Stimulated activated CD4-positive, alpha-beta T cell treated with anti-CD3 and anti-CD28 coated beads, Interleukin-2, amount 100 ng/mL, for 24 hours (primary cell): ENCODE data around the gene AURKAIP1.
"Not testable (repeated sequence)": the region's sequence is repeated elsewhere in the genome, so short reads cannot be mapped to it uniquely, and the experiment has no call there.

ENCODE experiments used
- DNase-seq, 2 donors: peaks; one replicate each; pipeline ENCODE4 v3.0.0-alpha.2; 2020

The AURKAIP1 gene

DNA sequence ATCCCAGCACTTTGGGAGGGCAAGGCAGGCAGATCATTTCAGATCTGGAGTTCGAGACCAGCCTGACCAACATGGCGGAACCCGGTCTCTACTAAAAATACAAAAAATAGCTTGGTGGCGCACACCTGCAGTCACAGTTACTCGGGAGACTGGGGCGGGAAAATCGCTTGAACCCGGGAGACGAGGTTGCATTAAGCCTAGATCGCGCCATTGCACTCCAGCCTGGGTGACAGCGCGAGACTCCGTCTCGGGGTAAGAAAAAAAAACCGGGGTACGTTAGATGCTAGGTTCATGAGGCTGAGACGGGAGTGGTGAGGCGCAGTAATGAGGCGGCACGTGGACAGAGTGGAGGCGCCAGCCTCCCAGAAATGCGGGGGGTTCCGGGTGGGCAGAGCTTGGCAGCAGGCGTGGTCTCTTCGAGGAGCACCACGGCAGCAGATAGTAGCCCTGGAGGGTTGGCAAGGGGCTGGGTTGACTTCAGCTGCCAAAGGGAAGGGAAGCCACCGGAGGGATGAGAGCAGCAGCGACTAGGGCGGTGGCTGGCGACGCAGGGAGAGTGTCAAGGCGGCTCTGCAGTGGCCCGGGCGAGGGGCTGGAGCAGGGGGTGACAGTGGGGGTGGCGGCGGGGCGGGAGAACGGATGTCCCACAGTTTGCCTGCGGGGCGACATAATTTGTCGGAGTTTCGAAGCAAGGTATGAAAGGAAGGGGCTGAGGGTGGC lies 31.3 kb upstream of the AURKAIP1 start:
- peak; percentile 30 to 31 for DNase-seq

DNA sequence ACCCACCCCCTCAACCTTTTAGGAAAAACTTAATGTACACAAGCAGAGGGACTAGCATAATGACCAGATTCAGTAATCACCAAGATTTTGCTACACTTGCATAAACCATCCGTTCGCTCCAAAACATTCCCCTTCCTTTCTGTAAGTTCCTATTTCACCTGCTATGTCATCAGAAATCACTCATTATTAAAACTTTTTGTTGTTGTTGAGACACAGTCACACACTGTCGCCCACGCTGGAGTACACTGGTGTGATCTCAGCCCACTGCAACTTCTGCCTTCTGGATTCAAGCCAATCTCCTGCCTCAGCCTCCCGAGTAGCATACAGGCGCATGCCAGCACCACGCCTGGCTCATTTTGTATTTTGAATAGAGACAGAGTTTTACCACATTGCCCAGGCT lies 28.6 kb upstream of the AURKAIP1 start:
- no peak for DNase-seq

DNA sequence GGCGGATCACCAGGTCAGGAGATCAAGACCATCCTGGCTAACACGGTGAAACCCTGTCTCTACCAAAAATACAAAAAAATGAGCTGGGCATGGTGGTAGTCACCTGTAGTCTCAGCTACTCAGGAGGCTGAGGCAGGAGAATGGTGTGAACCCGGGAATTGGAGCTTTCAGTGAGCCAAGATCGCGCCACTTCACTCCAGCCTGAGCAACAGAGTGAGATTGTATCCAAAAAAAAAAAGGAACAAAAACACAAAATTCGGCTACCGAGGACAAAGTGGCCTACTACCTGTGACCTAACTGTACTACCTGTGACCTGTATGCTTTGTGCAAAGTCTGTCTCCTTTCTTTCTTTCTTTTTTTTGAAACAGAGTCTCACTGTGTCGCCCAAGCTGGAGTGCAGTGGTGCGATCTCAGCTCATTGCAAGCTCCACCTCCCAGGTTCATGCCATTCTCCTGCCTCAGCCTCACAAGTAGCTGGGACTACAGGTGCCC lies 27.9 kb upstream of the AURKAIP1 start:
- not testable (repeated sequence) for DNase-seq

DNA sequence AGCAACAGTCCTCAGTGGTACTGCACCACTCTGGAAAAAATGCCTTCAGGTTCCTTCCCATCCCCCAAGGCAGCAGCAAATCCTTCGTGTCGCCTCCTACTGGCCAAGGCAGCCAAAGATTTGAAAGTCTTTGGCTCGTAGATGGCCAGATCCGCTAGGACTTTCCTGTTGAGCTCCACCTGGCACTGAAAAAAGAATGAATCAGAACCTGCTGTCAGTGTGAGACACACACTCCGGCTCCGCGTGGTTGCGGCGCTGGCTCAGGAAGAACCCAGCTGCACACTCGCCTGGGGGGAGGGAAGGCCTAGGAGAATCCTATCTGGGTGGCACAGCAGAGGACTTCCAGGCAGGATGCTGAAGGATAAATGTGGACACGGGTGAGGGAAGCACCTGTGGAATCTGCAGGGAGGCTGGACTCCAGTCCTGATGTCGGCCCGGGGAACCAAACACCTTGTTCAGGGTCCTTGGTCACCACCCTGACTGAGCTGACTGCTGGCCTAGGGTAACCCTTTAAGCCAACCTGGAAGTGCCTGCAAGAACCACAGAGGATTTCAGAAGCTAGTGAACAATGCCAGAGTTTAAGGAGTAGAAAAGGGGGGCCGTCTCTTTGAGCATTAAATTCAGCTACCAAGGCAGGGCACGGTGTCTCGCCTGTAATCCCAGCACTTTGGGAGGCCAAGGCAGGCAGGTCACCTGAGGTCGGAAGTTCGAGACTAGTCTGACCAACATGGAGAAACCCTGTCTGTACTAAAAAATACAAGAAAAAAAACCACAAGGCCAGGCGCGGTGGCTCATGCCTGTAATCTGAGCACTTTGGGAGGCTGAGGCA lies 27.3 kb upstream of the AURKAIP1 start:
- peak; percentile 54 to 59 for DNase-seq

DNA sequence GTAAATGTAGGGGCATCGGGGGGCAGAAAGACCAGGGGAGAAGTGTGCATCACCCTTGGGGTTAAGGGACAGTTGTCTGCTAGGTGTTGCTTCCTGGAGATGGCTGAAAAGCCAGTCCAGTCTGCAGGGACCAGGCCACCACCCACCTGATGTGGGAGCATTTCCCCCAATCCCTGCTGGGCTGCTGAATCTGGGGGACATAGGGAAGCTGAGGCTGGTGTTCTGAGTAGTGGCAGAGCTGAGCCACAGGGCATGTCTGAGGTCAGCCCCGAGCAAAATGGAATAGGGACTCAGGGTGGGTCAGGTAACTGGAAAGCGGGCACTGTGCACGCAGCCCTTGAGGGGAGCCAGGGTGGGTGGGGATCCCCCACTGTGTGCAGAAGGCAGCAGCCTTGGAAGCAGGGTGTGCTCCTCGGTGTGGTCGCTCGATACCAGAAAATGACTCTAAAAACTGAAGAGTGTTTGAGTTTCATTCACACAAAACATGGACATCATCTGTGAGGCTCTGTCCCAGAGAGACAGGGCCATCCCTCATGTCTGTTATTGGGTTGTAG lies 26.5 kb upstream of the AURKAIP1 start:
- no peak for DNase-seq

DNA sequence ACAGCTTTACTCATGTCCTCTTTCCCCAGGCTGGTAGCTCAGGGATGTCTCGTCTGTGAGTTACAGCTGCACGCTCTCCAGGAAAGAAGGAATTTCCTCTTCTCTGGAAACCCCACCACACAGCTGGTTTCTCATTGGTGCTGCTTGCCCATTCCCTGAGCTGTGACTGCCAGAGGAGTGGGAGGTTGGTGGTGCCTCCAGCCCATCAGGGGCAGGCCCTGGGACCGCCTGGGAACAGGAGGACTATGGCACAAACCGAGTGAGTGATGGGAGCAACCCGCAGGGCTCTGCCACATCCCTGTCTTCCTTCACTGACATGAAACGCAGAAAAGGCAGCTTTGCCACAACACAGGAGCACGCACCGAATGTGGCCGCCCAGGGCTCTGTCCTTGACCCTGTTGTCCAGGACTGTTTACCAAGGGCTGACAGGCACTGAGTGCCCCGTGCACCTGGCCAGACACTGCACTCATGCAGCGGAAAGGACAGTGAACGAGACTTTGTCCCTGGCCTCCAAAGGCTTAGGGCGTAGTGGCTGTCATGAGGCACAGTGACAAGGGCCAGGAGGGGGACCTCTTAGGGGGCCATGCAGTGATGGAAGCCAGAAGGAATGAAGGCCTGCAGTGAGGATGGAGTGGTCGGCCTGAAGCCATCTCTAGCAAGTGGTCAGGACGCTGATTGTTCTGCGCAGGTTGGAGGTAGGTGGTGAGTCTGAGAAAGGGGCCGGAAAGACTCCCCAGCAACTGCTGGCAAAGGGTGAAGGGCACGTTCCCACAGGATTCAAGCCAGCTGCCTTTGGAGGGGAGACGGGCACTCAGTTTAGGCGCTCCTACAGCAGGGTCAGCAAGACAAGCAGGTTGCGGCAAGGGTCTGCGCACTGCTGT lies 25.8 kb upstream of the AURKAIP1 start:
- no peak for DNase-seq

DNA sequence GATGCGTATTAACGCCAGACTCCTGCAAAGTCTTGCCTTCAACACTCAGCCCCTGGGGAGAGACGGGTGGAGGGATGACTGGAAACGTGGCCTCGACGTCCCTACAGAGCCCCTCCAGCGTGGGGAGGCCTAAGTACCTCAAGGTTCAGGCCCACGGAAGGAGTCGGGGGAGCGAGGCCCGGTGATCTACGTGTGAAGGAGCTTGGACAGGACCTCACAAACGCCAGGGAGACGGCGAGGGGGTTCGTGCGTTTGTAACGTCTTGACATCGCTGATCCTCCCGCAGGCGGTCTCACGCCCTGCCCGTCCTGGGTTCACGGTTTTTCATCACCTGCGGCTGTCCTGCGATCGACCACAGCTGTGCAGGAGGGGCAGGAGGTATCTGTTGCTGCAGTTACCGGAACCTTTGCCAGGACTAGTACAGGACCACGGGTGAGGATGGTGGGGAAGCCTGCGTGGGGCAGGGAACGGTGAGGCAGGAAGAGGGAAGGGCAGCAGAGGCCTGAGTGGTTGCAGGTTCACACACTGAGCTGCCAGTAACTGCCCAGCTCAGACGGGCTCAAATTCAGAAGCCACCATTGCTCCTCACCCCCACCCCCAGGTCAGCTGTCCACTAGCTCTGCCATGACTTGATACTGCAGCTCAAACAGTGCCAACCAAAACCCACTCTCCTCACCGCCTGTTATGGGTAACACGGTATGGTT lies 25.0 kb upstream of the AURKAIP1 start:
- peak in 1 of 2 donors; percentile 47 for DNase-seq

DNA sequence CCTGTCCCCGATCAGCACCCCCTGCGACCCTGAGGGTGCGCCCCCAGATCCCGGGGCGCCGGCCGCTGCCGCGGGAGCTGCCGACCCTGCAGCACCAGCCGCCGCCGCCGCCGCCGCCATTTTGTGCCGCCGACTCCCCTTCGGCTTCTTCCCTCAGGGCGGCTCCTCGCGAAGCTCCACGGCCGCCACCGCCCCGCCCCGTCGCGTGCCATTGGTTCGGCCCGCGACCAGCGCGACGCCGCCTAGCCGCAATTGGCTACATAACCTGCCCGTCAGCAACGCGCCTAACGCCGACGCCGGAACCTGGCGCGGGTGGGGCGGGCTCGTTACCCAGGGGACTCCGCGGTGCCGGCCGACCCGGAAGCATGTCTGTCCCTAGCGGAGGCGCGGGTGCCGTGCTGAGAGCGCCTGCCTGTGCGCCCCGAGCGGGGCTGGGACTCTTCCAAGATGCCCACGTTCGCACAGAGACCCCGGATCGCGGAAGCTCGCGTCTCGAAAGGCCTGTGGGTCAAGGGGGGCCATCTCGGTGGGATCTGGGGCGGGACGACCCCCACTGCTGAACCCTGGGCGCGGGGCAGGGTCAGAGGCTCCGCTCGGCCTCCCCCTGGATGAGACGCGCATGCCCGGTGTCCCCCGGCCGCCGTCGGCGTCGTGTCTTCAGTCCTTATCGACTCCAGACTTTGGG lies 24.3 kb upstream of the AURKAIP1 start, which contains the start of gene CCNL2:
TSS of gene CCNL2 (minus strand) at position 149 of the 685 bp plus-strand sequence. CDS start at position 120, 29 bp downstream.
- DNase-seq: peak; percentile 99 to 100

DNA sequence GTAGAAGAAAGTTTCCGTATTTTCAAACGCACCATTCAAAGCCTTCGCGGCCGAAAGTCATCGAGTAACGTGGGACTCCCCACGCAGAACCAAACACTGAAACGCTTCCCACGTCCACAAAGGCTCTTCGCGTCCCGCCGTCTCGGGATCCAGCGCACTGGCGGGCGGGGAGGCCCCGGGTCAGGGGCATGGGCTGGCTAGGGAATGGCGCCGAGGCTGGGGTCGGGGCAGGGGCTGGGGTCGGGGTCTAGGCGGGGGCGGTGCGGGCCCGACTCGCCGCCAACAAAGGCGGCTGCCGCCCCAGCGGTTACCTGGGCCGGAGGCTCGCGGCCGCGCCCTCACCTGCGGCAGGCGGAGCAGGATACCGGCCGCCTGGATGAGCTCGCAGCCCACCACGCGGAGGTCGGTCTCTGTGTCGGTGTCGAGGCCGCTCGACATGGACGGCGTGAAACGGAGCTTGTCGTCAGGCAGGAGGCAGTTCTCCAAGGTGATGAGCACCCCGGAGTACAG lies 23.7 kb upstream of the AURKAIP1 start:
- peak in 1 of 2 donors; percentile 33 for DNase-seq

DNA sequence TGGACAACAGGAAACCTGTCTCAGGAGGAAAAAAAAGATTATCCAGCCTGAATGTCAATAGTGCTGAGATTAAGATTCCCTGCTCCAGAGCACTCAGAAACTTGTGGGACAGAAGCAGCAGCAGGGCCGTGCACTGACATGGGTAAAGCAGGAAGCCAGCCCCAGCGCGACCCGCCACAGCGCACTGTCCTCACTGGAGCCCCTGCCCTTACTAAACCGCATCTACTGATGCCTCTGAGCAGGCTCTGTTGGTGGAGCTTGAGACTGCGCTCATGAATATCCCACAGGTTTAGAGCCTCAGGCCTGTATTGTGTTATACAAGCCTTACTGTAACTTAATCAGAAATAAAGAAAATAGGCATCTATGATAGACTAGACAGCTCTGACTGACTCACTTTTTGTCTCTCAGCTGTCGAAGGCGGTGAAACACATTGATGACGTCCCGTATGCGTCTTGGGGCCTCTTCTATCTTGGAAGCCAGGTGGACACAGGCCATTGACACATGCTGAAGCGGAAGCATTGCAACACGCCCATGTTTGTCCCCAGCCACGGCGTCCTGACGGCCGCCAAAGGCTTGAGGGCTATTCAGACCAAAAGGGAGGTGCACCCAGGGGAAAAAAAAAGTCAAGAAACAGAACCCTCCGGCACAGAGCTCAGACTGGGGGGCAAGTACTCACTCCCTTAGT lies 23.0 kb upstream of the AURKAIP1 start:
- no peak for DNase-seq

DNA sequence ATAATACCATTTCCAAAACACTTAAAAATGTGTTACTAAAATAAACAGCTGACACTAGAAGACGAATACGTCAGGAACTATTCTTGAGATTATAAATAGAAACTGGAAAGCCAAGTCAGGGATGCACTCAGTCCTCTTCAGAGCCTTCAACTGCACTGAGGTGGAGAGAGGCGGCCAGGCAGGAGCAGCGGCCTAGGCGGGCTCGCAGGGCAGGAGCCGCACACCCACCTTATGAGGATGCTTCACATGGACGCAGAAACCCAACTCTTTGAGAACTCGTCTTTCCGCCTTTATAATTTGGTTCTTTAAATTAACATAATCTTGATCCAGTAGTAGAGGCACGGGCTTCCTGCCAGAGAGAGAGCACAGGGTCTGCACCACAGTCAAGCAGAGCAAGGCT lies 20.2 kb upstream of the AURKAIP1 start:
- no peak for DNase-seq

DNA sequence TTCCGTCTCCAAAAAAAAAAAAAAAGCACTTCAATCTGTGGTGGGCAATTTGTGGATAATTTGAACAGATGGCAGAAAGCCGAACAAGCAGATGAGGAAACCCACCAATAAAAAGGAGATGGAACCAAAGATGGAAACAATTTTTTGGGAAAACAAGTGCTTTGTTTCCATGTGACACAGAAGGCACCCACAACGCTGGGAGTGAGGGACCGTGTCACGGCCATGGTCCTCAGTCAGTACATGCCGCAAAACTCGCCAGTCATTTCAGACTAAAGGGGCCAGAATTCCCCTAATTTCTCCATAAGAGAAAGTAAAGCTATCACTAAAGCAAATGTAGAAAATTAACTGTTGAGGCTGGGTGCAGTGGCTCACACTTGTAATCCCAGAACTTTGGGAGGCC lies 19.1 kb upstream of the AURKAIP1 start:
- no peak for DNase-seq

DNA sequence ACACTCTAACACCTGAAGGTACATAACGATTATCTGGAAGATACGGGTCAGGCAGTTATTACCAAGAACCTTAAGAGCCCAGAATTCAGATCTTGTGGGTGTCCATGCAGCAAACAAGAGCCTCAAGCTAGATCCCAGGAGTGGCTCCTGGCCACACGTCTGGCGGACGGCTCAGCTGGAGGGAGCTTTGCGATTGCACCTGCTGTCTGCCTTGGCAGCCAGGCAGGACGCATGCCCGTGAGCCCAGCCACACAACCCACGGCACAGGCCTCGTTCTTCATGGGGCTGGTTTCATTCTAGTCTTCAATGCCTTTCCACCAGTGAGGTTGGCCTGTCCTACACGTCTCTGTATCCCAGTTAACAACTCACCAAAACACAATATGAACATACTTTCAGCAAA lies 18.4 kb upstream of the AURKAIP1 start:
- no peak for DNase-seq

DNA sequence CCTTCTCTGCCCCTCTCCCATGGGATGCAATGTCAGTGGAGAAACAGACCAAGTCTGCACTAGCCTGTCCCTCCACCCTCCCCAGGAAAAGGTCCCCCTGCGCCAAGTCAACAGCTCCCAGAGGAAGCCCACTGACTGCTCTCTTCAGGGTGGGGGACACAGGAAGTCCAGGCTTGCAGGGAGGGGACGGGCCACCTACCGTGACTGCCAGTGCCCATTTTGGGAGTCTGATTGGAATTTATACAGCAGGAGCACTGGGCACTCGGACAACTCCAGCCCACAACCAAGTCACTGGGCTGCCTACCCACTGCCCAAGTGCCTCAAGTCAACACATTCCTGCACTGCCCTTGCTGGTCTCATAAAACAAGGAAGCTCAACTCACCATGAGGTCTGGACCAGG lies 18.0 kb upstream of the AURKAIP1 start:
- DNase-seq: no peak

DNA sequence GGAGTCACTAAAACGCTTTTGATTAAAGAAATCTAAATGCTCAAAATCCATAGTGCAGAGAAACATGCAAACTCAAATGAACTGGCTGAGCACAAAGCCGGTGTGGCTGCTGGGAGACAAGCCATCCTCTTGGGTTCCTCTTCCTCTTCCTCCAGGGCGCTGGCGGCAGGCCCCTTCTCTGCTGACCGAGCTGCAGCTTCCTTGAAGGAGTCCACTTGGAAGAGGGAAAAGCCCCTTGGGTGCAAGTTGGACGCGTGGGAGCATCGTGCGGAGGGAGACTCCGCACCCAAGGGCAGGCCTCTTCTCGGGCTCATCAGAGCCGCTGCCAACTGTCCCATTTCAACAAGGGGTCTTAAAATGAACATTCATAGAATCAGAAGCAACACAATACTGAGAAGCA lies 16.2 kb upstream of the AURKAIP1 start:
- no peak for DNase-seq

DNA sequence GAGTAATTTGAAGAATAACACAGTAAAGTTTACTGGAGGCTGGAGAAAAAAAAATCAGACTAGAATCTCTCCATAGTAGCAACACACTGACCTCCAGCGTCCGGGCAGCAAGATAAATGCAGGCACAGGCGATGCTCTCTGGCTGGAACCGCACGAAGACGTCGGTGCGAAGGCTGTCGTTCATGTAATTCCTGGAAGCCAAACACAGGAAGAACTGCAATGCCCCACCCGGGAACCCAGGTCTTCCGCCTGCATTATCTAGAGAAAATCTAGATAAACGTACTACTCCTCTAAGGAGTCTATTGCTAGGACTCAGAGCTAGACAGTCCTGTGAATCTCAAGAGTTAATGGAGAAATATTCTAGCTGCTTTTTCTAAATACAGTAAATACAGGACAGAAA lies 15.7 kb upstream of the AURKAIP1 start:
- no peak for DNase-seq

DNA sequence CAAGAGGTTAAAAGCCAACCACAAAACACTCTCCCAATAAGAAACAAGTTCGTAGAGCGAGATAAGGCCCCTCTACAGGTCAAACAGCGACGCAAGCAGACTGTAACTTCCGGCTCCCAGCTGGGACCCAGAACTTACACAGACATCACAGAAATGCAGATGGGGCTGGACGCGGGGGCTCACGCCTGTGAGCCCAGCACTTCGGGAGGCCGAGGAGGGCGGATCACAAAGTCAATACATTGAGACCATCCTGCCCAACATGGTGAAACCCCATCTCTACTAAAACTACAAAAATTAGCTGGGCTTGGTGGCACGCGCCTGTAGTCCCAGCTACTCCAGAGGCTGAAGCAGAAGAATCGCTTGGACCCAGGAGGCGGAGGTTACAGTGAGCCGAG lies 13.1 kb upstream of the AURKAIP1 start:
- no peak for DNase-seq

DNA sequence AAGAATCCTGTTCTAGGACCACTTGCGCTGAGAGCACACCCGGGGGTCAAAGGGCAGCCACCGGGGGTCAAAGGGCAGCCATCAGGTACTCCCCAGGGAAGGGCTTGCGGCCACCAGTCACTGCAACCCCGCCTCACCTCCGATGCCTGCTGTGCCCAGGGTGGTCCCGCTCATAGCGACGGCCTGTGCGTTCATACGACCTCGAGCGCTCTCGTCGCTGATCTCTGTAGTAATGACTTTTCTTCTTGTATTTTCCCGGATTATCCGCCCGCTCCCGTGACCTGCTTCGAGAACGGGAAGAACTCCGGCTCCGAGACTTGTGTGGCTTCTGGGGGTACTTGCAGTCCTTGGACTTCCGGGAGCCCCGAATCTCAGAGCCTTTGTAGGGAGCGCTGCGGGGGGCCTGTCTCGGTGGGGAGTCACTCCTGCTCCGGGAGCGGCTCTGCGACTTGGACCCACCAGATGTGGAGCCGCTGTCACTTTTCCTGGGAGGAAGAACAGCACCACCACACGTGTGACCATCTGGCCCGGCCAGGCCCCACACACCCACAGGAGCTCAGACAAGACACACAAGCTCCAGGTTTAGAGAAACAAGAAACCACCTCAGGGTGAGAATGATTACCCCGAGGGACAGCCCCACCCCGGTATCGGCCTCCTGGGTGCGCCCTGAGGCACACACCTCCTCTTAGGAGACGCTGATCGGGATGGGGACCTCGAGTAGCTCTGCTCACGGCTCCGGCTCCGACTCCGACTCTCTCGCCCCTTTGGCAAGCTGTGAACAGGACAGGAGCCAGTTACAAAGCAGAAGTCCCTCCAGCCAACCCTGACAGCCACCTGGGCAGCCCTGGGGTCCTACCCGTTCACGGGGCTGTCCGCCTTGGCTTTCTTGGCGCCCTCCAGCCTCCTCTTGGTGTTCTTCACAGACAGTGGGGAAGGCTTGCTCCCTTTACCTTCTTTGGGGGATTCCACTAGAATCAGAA lies 12.4 kb upstream of the AURKAIP1 start:
- DNase-seq: no peak

DNA sequence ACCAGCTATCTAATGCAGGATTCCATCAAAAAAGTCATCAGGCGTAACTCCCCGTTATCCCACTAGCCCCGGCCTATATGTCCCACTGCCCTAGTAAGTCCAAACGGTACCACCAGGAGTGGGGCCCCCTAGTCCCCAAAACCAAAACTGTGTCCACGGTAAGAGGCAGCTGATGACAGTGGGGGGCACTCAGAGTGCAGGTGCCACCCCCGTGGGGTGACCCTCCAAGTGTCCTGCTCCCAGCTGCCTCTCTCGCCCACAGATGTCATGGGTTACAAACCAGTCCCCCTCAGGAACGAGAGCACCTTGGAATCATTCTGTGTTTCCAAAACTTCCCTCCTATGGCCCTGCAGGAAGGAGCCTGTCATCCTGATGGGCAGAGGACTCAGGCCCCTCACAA lies 10.9 kb upstream of the AURKAIP1 start:
- DNase-seq: no peak
